NT2/D1 (cell line): ENCODE results near the gene NKD1.

Experiments used
- DNase-seq: peaks from one replicate; pipeline ENCODE4 v3.0.0-alpha.2; 2011; ENCODE audit warnings: low read depth, low spot score
- H3K27me3 ChIP-seq: 2 replicates; pipeline ENCODE4 v1.6.0; 2011; ENCODE audit warnings: mild to moderate bottlenecking; ENCODE audit not compliant: insufficient read length, insufficient read depth
- H3K36me3 ChIP-seq: 2 replicates; pipeline ENCODE4 v1.6.1; 2011; ENCODE audit warnings: mild to moderate bottlenecking, low read length, mixed read lengths; ENCODE audit not compliant: insufficient read depth, insufficient read length
- H3K4me1 ChIP-seq: 2 replicates; pipeline ENCODE4 v1.5.1; 2011; ENCODE audit not compliant: insufficient read depth, insufficient read length
- H3K4me3 ChIP-seq: 2 replicates; pipeline ENCODE4 v1.5.1; 2011; ENCODE audit warnings: low read depth; ENCODE audit not compliant: insufficient read length
- H3K9ac ChIP-seq: 2 replicates; pipeline ENCODE4 v1.6.0; 2011; ENCODE audit warnings: low read depth; ENCODE audit not compliant: insufficient read length
- H3K9me3 ChIP-seq: 2 replicates; pipeline ENCODE4 v1.5.1; 2011; ENCODE audit warnings: mild to moderate bottlenecking, low read length; ENCODE audit not compliant: insufficient read depth
- SUZ12 ChIP-seq: IDR thresholded peaks from 2 replicates; pipeline ENCODE4 v1.6.1; 2011; ENCODE audit not compliant: insufficient read length, insufficient read depth; ENCODE audit errors: extremely low read depth
- YY1 ChIP-seq: IDR thresholded peaks from 2 replicates; pipeline ENCODE4 v1.6.1; 2011; ENCODE audit not compliant: insufficient read length, insufficient read depth
- ZNF274 ChIP-seq: IDR thresholded peaks from 2 replicates; pipeline ENCODE4 v1.6.1; 2011; ENCODE audit warnings: mild to moderate bottlenecking, low read depth, low read length

NKD1 gene

GRCh38 chr16:50619702-50620491, 71.7 kb downstream of the NKD1 start:
- Histone ChIP-seq H3K9ac (no peak overlapping the region), H3K27me3 (no peaks in the 10 kb centered on the region), H3K4me1 (peaks cover 28% of the 10 kb centered on the region), H3K9me3 (no peaks in the 10 kb centered on the region), H3K36me3 (peaks cover 80% of the 10 kb centered on the region), H3K4me3 (no peak overlapping the region)
- TF ChIP-seq YY1: no peak
- no peak for TF ChIP-seq ZNF274
- TF ChIP-seq SUZ12: no peak
- DNase-seq: no peak

GRCh38 chr16:50620646-50621451, 72.7 kb downstream of the NKD1 start:
- H3K9me3 ChIP-seq: no peaks in the 10 kb centered on the region
- H3K27me3 ChIP-seq: no peaks in the 10 kb centered on the region
- H3K4me3 ChIP-seq: no peak overlapping the region
- no peak for DNase-seq
- H3K4me1 ChIP-seq: peaks cover 28% of the 10 kb centered on the region
- TF ChIP-seq ZNF274: no peak
- TF ChIP-seq SUZ12: no peak
- no peak for TF ChIP-seq YY1
- no peak overlapping the region for H3K9ac ChIP-seq
- peaks cover 83% of the 10 kb centered on the region for H3K36me3 ChIP-seq

GRCh38 chr16:50621452-50621792, 73.2 kb downstream of the NKD1 start:
- Histone ChIP-seq H3K4me3 (no peak overlapping the region), H3K27me3 (no peaks in the 10 kb centered on the region)
- no peak for TF ChIP-seq SUZ12
- TF ChIP-seq ZNF274: no peak
- no peak for TF ChIP-seq YY1

DNA sequence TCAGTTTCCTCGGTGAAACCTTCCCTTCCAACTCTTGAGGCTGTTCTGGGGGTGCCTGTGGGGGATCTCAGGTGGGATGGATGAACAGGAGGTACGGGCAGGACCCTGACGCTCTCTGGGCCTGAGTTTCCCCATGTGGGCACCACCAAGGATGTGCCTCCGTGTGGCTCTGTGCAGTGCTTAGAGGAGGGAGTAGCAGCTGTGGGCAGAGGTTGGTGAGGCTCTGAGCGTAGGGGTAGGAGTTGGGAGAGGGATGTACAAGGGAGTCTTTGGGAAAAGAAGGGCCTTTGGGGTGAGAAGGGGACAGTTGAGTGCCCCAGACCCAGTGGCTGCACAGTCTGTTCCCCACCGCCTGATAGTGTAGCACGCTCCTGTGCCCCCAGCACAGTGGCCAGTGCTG, 73.8 kb downstream of the NKD1 start:
- no peak for TF ChIP-seq YY1
- TF ChIP-seq ZNF274: no peak
- no peak for TF ChIP-seq SUZ12
- DNase-seq: no peak
- Histone ChIP-seq H3K9ac (no peak overlapping the region), H3K4me3 (no peak overlapping the region), H3K9me3 (no peaks in the 10 kb centered on the region), H3K4me1 (peaks cover 23% of the 10 kb centered on the region), H3K36me3 (peaks cover 84% of the 10 kb centered on the region), H3K27me3 (no peaks in the 10 kb centered on the region)

More at GRCh38 chr16:50621452-50621792, 73.2 kb downstream of the NKD1 start:
- Histone ChIP-seq H3K9ac (no peak overlapping the region), H3K9me3 (no peaks in the 10 kb centered on the region), H3K36me3 (peaks cover 83% of the 10 kb centered on the region), H3K4me1 (peaks cover 28% of the 10 kb centered on the region)
- DNase-seq: no peak

- H3K27me3 ChIP-seq: no peaks in the 10 kb centered on the region
- no peak overlapping the region for H3K9ac ChIP-seq
- peaks cover 92% of the 10 kb centered on the region for H3K36me3 ChIP-seq
- no peaks in the 10 kb centered on the region for H3K9me3 ChIP-seq
- no peak for DNase-seq
- no peak overlapping the region for H3K4me3 ChIP-seq
- TF ChIP-seq ZNF274 (no peak), YY1 (no peak), SUZ12 (no peak)
- peaks cover 17% of the 10 kb centered on the region for H3K4me1 ChIP-seq
These were observed 74.6 kb downstream of the NKD1 start for GRCh38 chr16:50622643-50623369.

GRCh38 chr16:50624449-50624970, 76.3 kb downstream of the NKD1 start:
- Histone ChIP-seq H3K9ac (no peak overlapping the region), H3K36me3 (peaks cover 91% of the 10 kb centered on the region), H3K27me3 (no peaks in the 10 kb centered on the region), H3K4me3 (no peak overlapping the region), H3K4me1 (peaks cover 4% of the 10 kb centered on the region), H3K9me3 (no peaks in the 10 kb centered on the region)
- no peak for DNase-seq
- TF ChIP-seq YY1 (no peak), ZNF274 (no peak), SUZ12 (no peak)
